HG02973 (cell line): Measurements from ENCODE around the gene ZNF268.
"Not testable (repeated sequence)": the region's sequence is repeated elsewhere in the genome, so short reads cannot be mapped to it uniquely, and the experiment has no call there.

ENCODE experiments used
- ATAC-seq: cut with Tn5 transposase; IDR thresholded peaks from one replicate; pipeline ENCODE4 v1.9.1; 2021; ENCODE audit warnings: moderate library complexity; ENCODE audit not compliant: unreplicated experiment

ZNF268 gene

GRCh38 chr12:133226690-133227089, 45.4 kb downstream of the ZNF268 start:
- ATAC-seq = no peak

DNA sequence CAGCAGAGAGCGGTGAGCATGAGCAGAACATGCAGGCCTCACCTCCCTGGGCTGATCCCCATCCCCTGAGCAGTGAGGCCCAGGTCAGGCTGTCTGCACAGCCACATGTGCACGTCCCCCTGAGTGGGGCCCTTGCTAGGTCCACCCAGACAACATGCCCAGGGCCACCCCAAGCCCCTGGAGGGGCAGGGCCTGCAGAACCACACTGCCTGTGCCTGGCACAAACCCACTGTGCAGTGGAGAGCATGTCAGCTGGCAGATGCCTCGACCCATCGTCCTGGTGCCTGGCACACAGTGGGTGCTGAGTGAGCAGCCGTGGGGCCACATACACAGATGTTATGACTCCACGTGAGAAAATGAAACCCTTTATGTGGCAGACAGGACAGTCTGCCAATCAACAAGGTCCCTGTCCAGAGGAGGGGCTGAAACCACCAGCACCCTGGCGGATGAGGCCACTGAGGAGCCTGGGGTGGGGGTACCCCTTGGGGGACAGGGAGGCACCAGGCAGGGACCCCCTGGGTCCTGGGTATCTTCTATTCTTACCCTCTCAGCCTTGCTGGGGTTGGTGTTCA, 46.1 kb downstream of the ZNF268 start:
- ATAC-seq = no peak

DNA sequence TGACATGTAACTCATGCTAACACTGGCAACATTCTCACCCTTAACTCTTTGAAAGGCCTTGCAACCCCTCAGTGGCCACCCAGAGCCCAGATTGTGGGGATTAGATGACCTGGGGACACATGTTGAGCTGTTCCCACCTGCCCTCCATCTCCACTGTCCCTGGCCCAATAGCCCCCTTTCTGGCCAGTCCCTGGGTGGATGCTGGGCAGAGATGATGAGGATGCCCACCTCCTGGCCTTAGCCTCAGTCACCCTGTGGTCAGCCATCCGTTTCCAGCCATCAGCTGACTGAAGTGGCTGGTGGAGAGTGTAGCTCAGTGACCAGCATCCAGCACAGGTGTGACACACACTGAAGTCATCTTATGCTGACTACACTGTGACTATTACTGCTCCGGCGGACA, 49.7 kb downstream of the ZNF268 start:
- ATAC-seq = no peak

GRCh38 chr12:133233006-133233405, 51.7 kb downstream of the ZNF268 start:
- ATAC-seq = no peak

- no peak for ATAC-seq
These were observed 52.8 kb downstream of the ZNF268 start for GRCh38 chr12:133233993-133234564.

DNA sequence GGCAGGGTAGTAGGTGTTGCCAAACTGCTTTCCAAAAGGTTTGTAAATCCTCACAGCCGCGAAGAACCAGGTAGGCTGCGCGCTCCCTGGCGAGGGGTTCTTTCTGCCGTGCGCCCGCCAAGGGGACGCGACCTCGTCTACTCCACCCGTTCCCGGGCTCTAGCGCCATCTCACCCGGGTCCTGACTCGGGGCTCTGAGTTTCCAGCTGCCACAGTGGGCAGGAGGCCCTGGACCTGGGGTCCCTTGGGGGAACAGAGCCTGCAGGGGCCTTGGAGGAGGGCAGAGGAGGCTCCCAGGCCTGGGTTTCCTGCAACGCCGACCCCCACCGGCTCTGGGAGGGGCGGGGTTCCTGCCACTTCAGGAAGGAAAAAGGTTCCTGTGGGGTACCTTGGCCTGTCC, 53.7 kb downstream of the ZNF268 start:
- ATAC-seq = no peak

- ATAC-seq = no peak
These were observed 54.3 kb downstream of the ZNF268 start, which contains the start of gene ANHX for GRCh38 chr12:133235401-133236112. Gene ANHX, minus strand, starts transcription at chr12:133235877. Its CDS starts 1,521 bp downstream, at chr12:133234356.

DNA sequence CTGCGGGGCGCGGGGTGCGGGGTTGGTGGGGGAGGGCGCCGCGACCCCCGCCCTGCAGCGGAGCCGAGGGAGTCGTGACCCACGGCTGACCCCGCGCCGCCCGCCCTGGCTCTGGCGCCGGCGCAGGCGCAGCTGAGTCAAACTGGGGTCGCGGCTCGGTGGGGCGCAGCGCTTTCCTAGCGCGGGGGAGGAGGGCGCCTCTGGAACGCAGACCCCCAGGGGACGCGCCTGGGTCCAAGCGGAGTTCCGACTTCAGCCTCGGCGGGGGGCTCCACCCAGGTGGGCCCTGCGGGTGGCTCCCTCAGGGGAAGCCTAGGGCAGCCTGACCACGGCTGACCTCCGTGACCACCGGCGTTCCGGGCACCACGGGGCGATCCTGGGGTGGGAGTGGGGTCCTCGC, 54.8 kb downstream of the ZNF268 start:
- no peak for ATAC-seq

DNA sequence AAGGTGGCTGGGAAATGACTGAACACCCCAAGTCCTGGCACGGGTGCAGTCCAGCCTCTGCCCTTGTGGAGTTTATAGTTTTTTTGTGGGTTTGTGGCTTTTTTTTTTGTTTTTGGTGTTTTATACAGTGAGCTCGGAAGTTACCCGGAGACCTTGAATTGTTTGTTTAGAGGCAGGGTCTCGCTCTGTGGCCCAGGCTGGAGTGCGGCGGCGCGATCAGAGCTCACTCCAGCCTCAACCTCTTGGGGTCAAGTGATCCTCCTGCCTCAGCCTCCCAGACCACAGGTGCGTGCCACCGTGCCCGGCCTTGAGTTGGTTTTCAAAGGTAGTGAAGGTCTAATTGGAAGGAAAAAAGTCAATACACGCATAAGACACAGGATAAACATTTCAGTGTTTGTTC, 55.3 kb downstream of the ZNF268 start:
- no peak for ATAC-seq

- no peak for ATAC-seq
These were observed 70.4 kb downstream of the ZNF268 start for GRCh38 chr12:133251732-133252131.

- ATAC-seq = not testable (repeated sequence)
These were observed 74.5 kb downstream of the ZNF268 start for GRCh38 chr12:133255833-133256232.

DNA sequence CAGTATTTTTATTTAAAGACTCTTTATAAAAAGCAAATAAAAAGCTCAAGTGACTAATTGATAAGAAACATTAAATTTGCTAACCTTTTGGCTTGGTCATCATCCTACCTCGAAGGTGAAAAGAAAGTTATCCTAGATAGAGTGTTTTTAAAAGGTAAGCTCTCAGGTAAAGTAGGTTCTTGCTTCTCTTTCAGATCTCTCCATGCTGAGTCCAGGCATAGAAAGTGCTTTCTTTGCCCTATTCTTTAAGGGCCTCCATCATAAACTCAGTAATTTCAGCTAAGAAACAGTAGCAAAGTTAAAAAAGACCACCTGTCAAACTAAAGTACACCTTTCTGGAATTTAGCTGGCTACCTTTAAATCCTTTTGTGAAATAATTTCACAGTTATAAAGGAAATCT, 75.0 kb downstream of the ZNF268 start:
- ATAC-seq = no peak

- ATAC-seq = no peak
These were observed 82.9 kb downstream of the ZNF268 start for GRCh38 chr12:133264173-133264572.
